C4-2B (cell line): ENCODE results near the gene CTSK.

ENCODE experiments used
- ZFX ChIP-seq: fragments of 450-650 bp; IDR thresholded peaks from 2 replicates; pipeline ENCODE4 v1.6.1; 2017
- TF ChIP-seq, protein P1 (sequence below): fragments of 450-650 bp; conservative IDR thresholded peaks from 2 replicates; pipeline ENCODE4 v1.5.1; 2017; ENCODE audit warnings: mild to moderate bottlenecking

DNA sequence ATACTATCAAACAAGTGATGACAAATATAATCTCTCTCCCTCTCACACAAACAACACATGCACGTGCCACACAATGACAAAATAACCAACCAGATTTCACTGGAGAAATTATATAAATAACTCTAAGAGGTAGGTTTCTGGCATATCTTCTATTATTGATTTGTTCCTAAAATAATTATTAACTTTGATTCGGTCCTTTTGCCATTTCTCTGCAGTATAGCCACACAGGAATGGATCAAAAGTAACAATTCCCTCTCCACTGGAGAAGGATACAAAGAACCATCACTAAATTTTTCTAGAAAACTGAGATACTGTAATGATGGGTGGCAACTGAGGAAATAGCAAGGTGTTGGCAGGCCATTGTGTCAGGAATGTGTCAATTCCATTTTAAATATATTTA, 34.9 kb upstream of the CTSK start:
- TF ChIP-seq, protein P1, sequence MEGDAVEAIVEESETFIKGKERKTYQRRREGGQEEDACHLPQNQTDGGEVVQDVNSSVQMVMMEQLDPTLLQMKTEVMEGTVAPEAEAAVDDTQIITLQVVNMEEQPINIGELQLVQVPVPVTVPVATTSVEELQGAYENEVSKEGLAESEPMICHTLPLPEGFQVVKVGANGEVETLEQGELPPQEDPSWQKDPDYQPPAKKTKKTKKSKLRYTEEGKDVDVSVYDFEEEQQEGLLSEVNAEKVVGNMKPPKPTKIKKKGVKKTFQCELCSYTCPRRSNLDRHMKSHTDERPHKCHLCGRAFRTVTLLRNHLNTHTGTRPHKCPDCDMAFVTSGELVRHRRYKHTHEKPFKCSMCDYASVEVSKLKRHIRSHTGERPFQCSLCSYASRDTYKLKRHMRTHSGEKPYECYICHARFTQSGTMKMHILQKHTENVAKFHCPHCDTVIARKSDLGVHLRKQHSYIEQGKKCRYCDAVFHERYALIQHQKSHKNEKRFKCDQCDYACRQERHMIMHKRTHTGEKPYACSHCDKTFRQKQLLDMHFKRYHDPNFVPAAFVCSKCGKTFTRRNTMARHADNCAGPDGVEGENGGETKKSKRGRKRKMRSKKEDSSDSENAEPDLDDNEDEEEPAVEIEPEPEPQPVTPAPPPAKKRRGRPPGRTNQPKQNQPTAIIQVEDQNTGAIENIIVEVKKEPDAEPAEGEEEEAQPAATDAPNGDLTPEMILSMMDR = no peak
- no peak for TF ChIP-seq ZFX
